CD14-positive monocyte (primary cell): Measurements from ENCODE around the gene DGKI. TPM values are rescaled to one million over a fixed set of nuclear protein-coding genes. Genes with fewer than 3 reads are reported as not detected.

Experiments
- DNase-seq, 3 donors: peaks; one replicate each; pipeline ENCODE4 v3.0.0-alpha.2; 2011 to 2022
- H2AFZ ChIP-seq: 2 replicates; pipeline ENCODE4 v1.6.0; 2012; ENCODE audit warnings: mild to moderate bottlenecking, low read depth, low read length, inconsistent platforms; ENCODE audit not compliant: insufficient read depth, poor library complexity, severe bottlenecking
- H3K27ac ChIP-seq, 2 donors: 1 replicate in 1 of 2; 2 replicates in 1 of 2; pipeline ENCODE4 v1.5.1; 2012 to 2013; ENCODE audit warnings: low read length in 2 of 2, control low read depth in 1 of 2, inconsistent platforms in 1 of 2, low read depth in 1 of 2, mild to moderate bottlenecking in 1 of 2
- H3K27me3 ChIP-seq, 2 donors: one replicate each; pipeline versions ENCODE4 v1.6.0 to v1.6.1; 2011 to 2013; ENCODE audit warnings: low read length in 2 of 2; ENCODE audit not compliant: control insufficient read depth in 2 of 2, insufficient read depth in 2 of 2
- H3K36me3 ChIP-seq, 2 donors: replicated peaks in 1 of 2; 1 replicate in 1 of 2; 2 replicates in 1 of 2; pipeline versions ENCODE4 v1.5.1 to v1.6.1; 2012 to 2013; ENCODE audit warnings: low read length in 2 of 2, control low read depth in 1 of 2, inconsistent platforms in 1 of 2, mild to moderate bottlenecking in 1 of 2; ENCODE audit not compliant: insufficient read depth in 2 of 2, control insufficient read depth in 1 of 2
- H3K4me1 ChIP-seq, 2 donors: 1 replicate in 1 of 2; 2 replicates in 1 of 2; pipeline versions ENCODE4 v1.5.1 to v1.6.1; 2012 to 2013; ENCODE audit warnings: low read length in 2 of 2, control low read depth in 1 of 2, inconsistent platforms in 1 of 2, mild to moderate bottlenecking in 1 of 2, moderate library complexity in 1 of 2; ENCODE audit not compliant: insufficient read depth in 2 of 2, control insufficient read depth in 1 of 2
- H3K4me2 ChIP-seq: replicated peaks from 2 replicates; pipeline ENCODE3; 2012; ENCODE audit warnings: low read length, moderate library complexity, mild to moderate bottlenecking; ENCODE audit not compliant: poor library complexity, severe bottlenecking; ENCODE audit errors: extremely low read depth
- H3K4me3 ChIP-seq, 3 experiments: fragments of 200-600 bp in 1 of 3; sonication (generic) in 1 of 3; replicated peaks in 1 of 3; 1 replicate in 2 of 3; 2 replicates in 1 of 3; pipeline ENCODE4 v1.5.1; 2011 to 2013; ENCODE audit warnings: low read length in 3 of 3, mild to moderate bottlenecking in 3 of 3, control low read depth in 2 of 3, low read depth in 2 of 3, inconsistent platforms in 1 of 3, moderate library complexity in 1 of 3
- H3K79me2 ChIP-seq: 2 replicates; pipeline ENCODE4 v1.6.0; 2012; ENCODE audit warnings: mild to moderate bottlenecking, control low read depth, inconsistent platforms, low read length, moderate library complexity; ENCODE audit not compliant: insufficient read depth
- H3K9ac ChIP-seq: 2 replicates; pipeline ENCODE4 v1.6.0; 2017; ENCODE audit warnings: low read length, mild to moderate bottlenecking; ENCODE audit not compliant: insufficient read depth, poor library complexity, severe bottlenecking
- H3K9me3 ChIP-seq, 2 donors: replicated peaks in 1 of 2; 1 replicate in 1 of 2; 2 replicates in 1 of 2; pipeline versions ENCODE4 v1.5.1 to v1.6.1; 2012 to 2013; ENCODE audit warnings: low read length in 2 of 2, control low read depth in 1 of 2; ENCODE audit not compliant: control insufficient read depth in 1 of 2, insufficient read depth in 1 of 2
- H4K20me1 ChIP-seq: 2 replicates; pipeline ENCODE4 v1.6.0; 2012; ENCODE audit warnings: mild to moderate bottlenecking, low read length, control low read depth, moderate library complexity; ENCODE audit not compliant: insufficient read depth
- H3K27ac Mint-ChIP-seq, 7 donors: one replicate each; pipeline ENCODE4 v1.8.0; 2020; ENCODE audit warnings: mild to moderate bottlenecking in 7 of 7, mixed read lengths in 7 of 7, moderate library complexity in 6 of 7, inconsistent platforms in 2 of 7
- H3K27me3 Mint-ChIP-seq, 3 donors: one replicate each; pipeline ENCODE4 v1.8.0; 2021 to 2022; ENCODE audit warnings: low read depth in 3 of 3, mild to moderate bottlenecking in 3 of 3, mixed read lengths in 3 of 3, moderate library complexity in 3 of 3, inconsistent platforms in 1 of 3
- H3K36me3 Mint-ChIP-seq, 2 donors: one replicate each; pipeline ENCODE4 v1.8.0; 2020; ENCODE audit warnings: mixed read lengths in 2 of 2, inconsistent platforms in 1 of 2, mild to moderate bottlenecking in 1 of 2
- H3K4me1 Mint-ChIP-seq: one replicate; pipeline ENCODE4 v1.8.0; 2020; ENCODE audit warnings: mild to moderate bottlenecking, mixed read lengths
- H3K4me3 Mint-ChIP-seq, 2 donors: one replicate each; pipeline ENCODE4 v1.8.0; 2020; ENCODE audit warnings: mild to moderate bottlenecking in 2 of 2, mixed read lengths in 2 of 2, moderate library complexity in 1 of 2
- H3K9me3 Mint-ChIP-seq, 7 donors: one replicate each; pipeline ENCODE4 v1.8.0; 2020 to 2022; ENCODE audit warnings: mixed read lengths in 7 of 7, mild to moderate bottlenecking in 6 of 7, moderate library complexity in 6 of 7, inconsistent platforms in 2 of 7
- WGBS: methylation state at CpG from one replicate; pipeline ENCODE4 v1.1.5; 2013; ENCODE audit warnings: missing lambda C conversion rate; ENCODE audit not compliant: insufficient coverage; 5-methylcytosine and 5-hydroxymethylcytosine counted together
- intact Hi-C, 2 donors: fragments of 100-400 bp; cut with micrococcal nuclease; formaldehyde crosslinking; loops; one replicate each; pipeline versions ENCODE4 v1.15.0 to v1.15.1; 2023
- polyA plus RNA-seq, 3 donors: library from polyadenylated mRNA; depleted of rRNA in 1 of 3; unstranded in 2 of 3; stranded (reverse) in 1 of 3; fragments of 300-500 nt in 2 of 3; fragments of >200 nt in 1 of 3; fragmentation: Illumina TruSeq in 2 of 3; gene quantifications; 1 replicate in 2 of 3; 2 replicates in 1 of 3; pipeline ENCODE4 v1.2.3, GENCODE V29; 2012 to 2021
- TF ChIP-seq, protein P1 (sequence below): fragments of 200-600 bp; IDR thresholded peaks from one replicate; pipeline ENCODE4 v1.8.0; 2022; ENCODE audit warnings: antibody characterized with exemption, mild to moderate bottlenecking

Gene DGKI
- polyA plus RNA-seq, 3 donors: not detected

DNA sequence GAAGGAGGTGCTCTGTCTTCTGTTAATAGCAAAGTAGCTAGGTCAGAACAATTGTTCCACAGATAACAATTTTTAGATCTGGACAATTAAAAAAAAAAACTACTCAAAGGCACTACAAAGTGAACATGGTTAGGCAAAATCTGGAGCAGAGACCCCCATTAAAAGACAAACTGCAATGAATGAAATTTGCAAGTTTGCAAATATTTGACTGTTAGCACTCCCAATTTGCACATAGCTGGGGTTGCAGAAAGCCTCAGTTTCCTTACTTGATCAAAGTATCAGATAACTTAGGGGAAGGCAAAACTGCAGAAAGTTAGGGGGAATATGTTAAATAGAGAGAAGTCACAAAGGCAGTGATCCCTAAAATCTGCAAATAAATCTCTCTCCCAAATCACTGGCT lies 68.3 kb downstream of the DGKI start:
- TF ChIP-seq, protein P1, sequence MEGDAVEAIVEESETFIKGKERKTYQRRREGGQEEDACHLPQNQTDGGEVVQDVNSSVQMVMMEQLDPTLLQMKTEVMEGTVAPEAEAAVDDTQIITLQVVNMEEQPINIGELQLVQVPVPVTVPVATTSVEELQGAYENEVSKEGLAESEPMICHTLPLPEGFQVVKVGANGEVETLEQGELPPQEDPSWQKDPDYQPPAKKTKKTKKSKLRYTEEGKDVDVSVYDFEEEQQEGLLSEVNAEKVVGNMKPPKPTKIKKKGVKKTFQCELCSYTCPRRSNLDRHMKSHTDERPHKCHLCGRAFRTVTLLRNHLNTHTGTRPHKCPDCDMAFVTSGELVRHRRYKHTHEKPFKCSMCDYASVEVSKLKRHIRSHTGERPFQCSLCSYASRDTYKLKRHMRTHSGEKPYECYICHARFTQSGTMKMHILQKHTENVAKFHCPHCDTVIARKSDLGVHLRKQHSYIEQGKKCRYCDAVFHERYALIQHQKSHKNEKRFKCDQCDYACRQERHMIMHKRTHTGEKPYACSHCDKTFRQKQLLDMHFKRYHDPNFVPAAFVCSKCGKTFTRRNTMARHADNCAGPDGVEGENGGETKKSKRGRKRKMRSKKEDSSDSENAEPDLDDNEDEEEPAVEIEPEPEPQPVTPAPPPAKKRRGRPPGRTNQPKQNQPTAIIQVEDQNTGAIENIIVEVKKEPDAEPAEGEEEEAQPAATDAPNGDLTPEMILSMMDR: no peak
- no peak overlapping the region for H2AFZ ChIP-seq
- H3K9me3 ChIP-seq: peaks cover 0 to 4% of the 10 kb centered on the region in 2 donors
- H3K36me3 ChIP-seq: no peaks in the 10 kb centered on the region
- H3K9ac ChIP-seq: no peak overlapping the region
- H3K4me1 ChIP-seq: no peaks in the 10 kb centered on the region
- Mint-ChIP-seq H3K4me1 (no peaks in the 10 kb centered on the region), H3K36me3 (no peaks in the 10 kb centered on the region), H3K9me3 (peaks cover 5 to 12% (median 9%) of the 10 kb centered on the region in 7 donors), H3K4me3 (peak overlapping the region in 1 of 2 donors; percentile 22), H3K27ac (no peak overlapping the region), H3K27me3 (peaks cover 3 to 6% (median 5%) of the 10 kb centered on the region in 3 donors)
- H4K20me1 ChIP-seq: no peaks in the 10 kb centered on the region
- peaks cover 0 to 2% of the 10 kb centered on the region in 2 donors for H3K27me3 ChIP-seq
- no peak for DNase-seq
- H3K4me2 ChIP-seq: no peak overlapping the region
- no peak overlapping the region for H3K4me3 ChIP-seq
- H3K27ac ChIP-seq: no peak overlapping the region
- intact Hi-C loops: no loop called here
- H3K79me2 ChIP-seq: no peaks in the 10 kb centered on the region

DNA sequence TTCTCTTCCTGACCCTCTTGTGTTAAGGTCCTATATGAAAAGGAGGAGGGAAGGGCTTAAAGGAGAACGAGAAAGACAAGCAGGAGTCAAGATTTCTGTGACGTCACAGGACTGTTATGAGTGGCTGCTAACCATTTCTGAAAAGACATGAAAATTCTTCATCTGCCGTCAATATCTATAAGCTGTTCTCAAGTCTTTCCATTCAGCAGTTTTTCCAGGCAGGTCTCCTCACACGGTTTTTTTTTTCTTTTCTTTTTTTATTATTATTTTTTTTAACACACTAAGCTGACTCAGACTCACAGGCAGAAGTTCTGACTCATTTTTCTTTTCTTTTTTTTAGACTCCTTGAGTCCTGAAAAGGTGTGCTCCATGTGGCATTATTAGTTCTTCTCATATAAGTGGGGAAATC lies 72.0 kb downstream of the DGKI start:
- Histone ChIP-seq H3K4me2 (no peak overlapping the region), H3K27ac (no peak overlapping the region), H3K4me3 (no peak overlapping the region), H3K27me3 (no peaks in the 10 kb centered on the region), H3K36me3 (no peaks in the 10 kb centered on the region), H3K9me3 (no peaks in the 10 kb centered on the region), H4K20me1 (no peaks in the 10 kb centered on the region), H2AFZ (no peak overlapping the region), H3K9ac (no peak overlapping the region), H3K79me2 (no peaks in the 10 kb centered on the region), H3K4me1 (no peaks in the 10 kb centered on the region)
- Mint-ChIP-seq H3K36me3 (no peaks in the 10 kb centered on the region), H3K4me3 (no peak overlapping the region), H3K27me3 (peaks cover 0 to 6% (median 2%) of the 10 kb centered on the region in 3 donors), H3K9me3 (peaks cover 0 to 3% (median 0%) of the 10 kb centered on the region in 7 donors), H3K4me1 (no peaks in the 10 kb centered on the region), H3K27ac (no peak overlapping the region)
- TF ChIP-seq, protein P1: no peak
- no CpG with 5 or more reads among the region's 4 CpGs for WGBS
- no peak for DNase-seq
- intact Hi-C loops: no loop called here
